HL-60 (cell line): ENCODE measurements around the gene WWOX.

Experiments
- POLR2AphosphoS5 ChIP-seq: IDR thresholded peaks from 2 replicates; pipeline ENCODE4 v1.6.1; 2012; ENCODE audit warnings: low read depth
- TF ChIP-seq, protein P1 (sequence below): IDR thresholded peaks from one replicate; pipeline ENCODE4 v1.5.1; 2011; ENCODE audit warnings: low read length, control low read depth, inconsistent platforms; ENCODE audit not compliant: insufficient read depth

DNA sequence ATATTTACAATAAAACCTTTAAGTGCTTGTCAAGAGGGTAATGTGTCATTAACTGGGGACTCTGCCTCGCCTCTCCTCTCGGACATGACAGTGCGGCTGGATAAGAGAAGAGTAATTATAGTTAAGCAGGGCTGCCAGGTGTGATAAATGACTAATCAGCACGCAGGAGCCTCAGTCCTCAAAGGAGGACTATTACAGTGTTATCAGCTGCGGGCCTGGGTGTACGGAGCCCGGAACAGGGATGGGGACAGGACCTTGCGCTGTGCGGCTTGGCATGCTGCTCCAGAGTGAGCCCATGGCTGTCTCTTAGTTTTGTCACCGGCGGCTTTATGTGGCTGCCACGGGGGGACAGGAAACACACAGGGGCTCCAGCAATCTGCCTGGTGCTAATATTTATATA, 893.9 kb downstream of the WWOX start:
- TF ChIP-seq, protein P1, sequence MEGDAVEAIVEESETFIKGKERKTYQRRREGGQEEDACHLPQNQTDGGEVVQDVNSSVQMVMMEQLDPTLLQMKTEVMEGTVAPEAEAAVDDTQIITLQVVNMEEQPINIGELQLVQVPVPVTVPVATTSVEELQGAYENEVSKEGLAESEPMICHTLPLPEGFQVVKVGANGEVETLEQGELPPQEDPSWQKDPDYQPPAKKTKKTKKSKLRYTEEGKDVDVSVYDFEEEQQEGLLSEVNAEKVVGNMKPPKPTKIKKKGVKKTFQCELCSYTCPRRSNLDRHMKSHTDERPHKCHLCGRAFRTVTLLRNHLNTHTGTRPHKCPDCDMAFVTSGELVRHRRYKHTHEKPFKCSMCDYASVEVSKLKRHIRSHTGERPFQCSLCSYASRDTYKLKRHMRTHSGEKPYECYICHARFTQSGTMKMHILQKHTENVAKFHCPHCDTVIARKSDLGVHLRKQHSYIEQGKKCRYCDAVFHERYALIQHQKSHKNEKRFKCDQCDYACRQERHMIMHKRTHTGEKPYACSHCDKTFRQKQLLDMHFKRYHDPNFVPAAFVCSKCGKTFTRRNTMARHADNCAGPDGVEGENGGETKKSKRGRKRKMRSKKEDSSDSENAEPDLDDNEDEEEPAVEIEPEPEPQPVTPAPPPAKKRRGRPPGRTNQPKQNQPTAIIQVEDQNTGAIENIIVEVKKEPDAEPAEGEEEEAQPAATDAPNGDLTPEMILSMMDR = no peak
- no peak for TF ChIP-seq POLR2AphosphoS5
